HG02678 (cell line): ENCODE measurements around the gene CCDC196.
"Not testable (repeated sequence)": the region's sequence is repeated elsewhere in the genome, so short reads cannot be mapped to it uniquely, and the experiment has no call there.

Source experiments
- ATAC-seq: cut with Tn5 transposase; IDR thresholded peaks from one replicate; pipeline ENCODE4 v1.9.1; 2021; ENCODE audit warnings: mild to moderate bottlenecking, moderate library complexity; ENCODE audit not compliant: unreplicated experiment

CCDC196 gene

DNA sequence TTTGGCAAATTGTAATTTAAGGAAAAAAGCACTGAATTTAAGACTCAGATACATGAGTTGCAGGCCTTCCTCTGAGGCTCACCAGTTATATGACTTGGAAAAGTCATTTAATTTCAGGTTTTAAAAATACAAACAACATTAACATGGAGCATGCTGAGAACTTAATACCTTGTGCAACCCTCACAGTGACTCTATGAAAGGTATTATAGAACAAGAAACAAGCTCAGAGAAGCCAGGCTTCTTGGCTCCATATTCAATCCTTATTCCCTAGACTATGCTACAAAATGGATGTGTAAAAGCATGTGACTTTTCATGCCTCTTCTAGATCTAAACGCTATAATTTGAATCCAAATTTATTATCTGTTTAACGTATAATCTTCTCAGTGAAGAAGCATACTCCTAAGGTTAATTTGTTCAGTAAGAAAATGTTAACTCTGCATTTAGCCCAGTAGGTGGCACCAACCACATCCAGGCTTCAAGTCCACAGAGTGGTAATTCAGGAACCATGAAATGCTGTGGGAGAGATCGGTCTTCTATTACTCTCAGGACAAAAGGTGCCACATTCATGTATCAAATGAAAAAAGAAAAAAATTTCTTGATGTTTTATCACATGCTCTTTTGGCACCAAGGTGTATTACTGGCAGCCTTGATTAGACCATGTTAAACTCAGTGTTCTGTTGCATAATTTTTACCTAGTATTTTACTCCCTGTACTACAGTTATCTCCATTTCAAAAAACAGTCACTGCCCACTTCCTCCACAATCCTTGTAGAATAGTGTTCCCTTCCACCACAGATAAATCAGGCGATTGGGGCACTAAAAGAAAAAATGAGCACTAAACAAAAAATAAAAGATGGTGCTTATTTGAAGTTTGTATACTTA, 9.3 kb downstream of the CCDC196 start:
- ATAC-seq = no peak

DNA sequence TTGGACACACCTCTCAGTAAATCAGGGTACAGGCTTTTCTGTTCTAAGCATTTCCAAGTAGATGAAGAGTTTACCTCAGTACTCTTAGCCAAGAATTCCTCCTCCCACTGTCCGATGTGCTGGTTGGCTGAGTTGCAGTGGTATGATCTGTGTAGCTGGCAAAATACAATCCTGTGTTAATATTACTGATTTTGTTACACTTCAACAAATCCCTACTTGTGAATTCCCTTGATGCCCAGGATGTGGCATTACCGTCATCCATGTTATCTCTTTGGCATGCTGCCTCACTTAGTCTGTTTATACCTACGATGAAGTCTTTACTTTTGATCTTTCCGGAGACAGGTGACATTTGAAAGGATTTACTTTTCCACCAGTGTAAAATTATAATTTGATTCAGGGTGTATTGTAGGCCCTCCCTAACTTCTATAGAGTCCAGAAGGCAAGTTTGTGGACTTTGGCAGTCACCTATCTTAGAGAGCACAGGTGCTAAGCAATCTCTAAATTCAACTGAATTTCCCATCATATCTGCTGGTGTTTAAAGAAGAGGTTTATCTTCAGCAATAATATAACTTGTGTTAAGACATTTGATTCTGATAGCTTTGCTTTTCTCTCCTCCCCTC, 10.1 kb downstream of the CCDC196 start:
- no peak for ATAC-seq

DNA sequence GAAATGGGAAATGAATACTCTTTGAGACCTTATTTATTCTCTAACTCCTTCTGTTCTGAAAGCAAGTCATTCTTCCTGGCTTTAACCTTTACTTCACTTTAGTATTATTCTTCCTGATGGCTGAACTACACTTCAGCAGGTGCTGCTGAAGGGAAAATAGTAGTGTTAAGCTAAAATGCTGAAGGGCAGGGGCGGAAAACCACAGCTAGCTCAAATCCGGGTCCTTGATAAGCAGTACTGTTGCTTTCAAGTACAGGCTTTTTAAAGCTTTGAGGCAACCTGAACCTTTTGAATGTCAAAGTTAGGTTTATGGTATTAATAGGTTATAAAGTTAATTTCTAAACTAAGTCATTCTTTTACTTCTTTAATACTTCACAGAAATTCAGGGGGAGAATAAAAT, 10.7 kb downstream of the CCDC196 start:
- ATAC-seq = no peak

DNA sequence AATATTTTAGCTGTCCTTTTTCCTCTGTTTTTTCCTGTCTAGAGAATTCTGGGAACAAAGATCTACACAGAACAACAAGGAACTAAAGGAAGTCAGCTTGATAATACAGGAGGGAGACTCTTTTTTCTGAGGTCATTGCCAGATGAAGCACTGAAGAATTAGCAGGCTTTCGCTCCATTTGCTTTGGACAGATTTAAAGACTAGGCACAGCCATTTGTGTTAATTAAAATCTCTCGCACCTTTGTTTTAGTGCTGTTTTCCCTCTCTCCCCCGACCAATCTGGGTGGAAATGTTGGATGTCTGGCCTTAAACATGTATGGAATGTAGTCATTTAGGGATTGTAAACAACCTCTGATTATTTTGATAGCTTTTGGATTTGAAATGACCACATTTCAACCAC, 12.1 kb downstream of the CCDC196 start:
- no peak for ATAC-seq

DNA sequence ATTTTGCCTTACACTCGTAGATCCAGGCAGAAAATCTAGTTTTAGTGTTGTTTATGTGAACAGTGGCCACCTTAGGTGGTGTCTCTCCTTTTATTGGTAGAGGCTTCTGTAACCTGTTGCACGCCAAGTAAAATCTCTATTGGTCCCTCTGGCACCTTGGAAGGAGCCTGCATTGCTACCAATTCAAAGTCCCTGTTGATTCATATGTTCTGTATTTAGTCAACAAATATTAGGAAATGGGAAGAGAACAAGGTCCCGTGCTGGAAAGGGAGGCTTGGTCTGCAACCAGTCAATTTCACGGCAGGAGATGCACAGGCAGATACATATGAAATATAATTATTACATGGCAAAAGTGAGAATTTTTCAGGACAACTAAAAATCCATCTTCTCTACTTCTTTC, 15.4 kb downstream of the CCDC196 start:
- ATAC-seq = no peak

DNA sequence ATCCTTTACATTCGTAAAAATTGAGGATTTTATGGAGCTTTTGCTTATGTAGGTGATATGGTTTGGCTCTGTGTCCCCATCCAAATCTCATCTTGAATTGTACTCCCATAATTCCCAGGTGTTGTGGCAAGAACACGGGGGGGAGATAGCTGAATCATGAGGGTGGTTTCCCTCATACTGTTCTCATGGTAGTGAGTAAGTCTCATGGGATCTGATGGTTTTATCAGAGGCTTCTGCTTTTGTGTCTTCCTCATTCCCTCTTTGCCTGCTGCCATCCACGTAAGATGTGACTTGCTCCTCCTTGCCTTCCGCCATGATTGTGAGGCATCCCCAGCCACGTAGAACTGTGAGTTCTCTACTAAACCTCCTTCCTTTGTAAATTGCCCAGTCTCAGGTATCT, 16.7 kb downstream of the CCDC196 start:
- not testable (repeated sequence) for ATAC-seq

GRCh38 chr14:66503532-66503931, 17.4 kb downstream of the CCDC196 start:
- no peak for ATAC-seq

GRCh38 chr14:66507181-66507721, 21.1 kb downstream of the CCDC196 start:
- peak; percentile 19 for ATAC-seq

- peak; percentile 89 for ATAC-seq
Measured at GRCh38 chr14:66507722-66508546, 21.8 kb downstream of the CCDC196 start, which contains the start of gene GPHN. GPHN (plus strand) TSS chr14:66508147.

- peak; percentile 0 for ATAC-seq
Measured at GRCh38 chr14:66508547-66508845, 22.3 kb downstream of the CCDC196 start.

GRCh38 chr14:66508846-66509621, 22.9 kb downstream of the CCDC196 start:
- peak; percentile 28 for ATAC-seq

GRCh38 chr14:66509874-66510273, 23.7 kb downstream of the CCDC196 start:
- ATAC-seq = no peak

- no peak for ATAC-seq
Measured at GRCh38 chr14:66511849-66512248, 25.7 kb downstream of the CCDC196 start.

DNA sequence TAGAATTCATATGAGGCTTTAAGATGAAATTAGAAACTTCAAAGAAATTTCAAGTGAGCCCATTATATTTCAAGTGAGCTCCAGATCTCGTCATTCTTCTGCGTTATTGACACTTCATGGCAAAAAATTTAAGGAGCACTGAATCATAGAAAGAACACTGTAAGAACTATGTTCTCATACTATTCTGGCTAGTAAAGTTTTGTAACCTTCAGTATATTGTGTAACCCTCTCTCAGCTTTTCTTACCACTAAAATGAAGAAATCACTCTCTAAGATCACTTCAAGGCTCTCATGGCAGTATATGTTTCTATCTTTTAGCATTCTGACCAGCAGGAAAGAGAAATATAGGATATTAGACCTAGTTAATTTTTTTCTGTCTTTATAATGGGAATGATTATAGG, 28.0 kb downstream of the CCDC196 start:
- no peak for ATAC-seq

GRCh38 chr14:66530526-66530925, 44.4 kb downstream of the CCDC196 start:
- no peak for ATAC-seq

- no peak for ATAC-seq
Measured at GRCh38 chr14:66539034-66539433, 52.9 kb downstream of the CCDC196 start.

DNA sequence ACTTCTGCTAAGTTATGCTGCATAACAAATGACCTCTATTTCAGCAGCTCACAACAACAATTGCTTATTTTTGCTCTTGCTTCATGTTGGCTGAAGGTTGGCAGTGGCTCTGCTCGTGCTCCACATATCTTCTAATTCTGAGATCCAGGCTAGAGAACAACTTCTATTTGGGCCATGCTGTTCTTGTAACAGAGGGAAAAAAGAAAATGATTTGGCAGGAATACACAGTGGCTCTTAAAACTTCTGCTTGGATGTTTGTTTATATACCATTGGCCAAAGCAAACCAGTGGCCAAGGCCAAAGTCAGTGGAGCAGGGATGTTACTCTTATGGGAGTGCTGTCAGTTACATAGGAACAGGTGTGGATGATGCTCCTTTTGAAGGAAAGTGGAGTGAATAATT, 53.9 kb downstream of the CCDC196 start:
- no peak for ATAC-seq

- no peak for ATAC-seq
Measured at GRCh38 chr14:66541627-66542026, 55.5 kb downstream of the CCDC196 start.

- ATAC-seq = no peak
Measured at GRCh38 chr14:66543996-66544395, 57.8 kb downstream of the CCDC196 start.

- ATAC-seq = not testable (repeated sequence)
Measured at GRCh38 chr14:66545191-66545590, 59.0 kb downstream of the CCDC196 start.

DNA sequence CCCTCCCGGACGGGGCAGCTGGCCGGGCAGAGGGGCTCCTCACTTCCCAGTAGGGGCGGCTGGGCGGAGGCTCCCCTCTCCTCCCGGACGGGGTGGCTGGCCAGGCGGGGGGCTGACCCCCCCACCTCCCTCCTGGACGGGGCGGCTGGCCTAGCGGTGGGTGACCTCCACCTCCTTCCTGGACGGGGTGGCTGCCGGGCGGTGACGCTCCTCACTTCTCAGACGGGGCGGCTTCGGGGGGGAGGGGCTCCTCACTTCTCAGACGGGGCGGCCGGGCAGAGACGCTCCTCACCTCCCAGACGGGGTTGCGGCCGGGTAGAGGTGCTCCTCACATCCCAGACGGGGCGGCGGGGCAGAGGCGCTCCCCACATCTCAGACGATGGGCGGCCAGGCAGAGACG, 59.6 kb downstream of the CCDC196 start:
- ATAC-seq = not testable (repeated sequence)
